A673 (cell line): ENCODE results near the gene GUCA2A.

Source experiments
- CTCF ChIP-seq: fragments of 300-800, 200-600 bp; sonication (generic); conservative IDR thresholded peaks from 2 replicates; pipeline ENCODE4 v1.5.1; 2017; ENCODE audit warnings: low read depth, mild to moderate bottlenecking, antibody characterized with exemption, low read length, moderate library complexity, mixed read lengths
- EZH2 ChIP-seq: fragments of 200-600 bp; sonication (generic); IDR thresholded peaks from 2 replicates; pipeline ENCODE4 v1.6.1; 2017; ENCODE audit warnings: borderline replicate concordance, low read depth, mild to moderate bottlenecking, mixed read lengths, antibody characterized with exemption, low read length; ENCODE audit not compliant: poor library complexity, severe bottlenecking

DNA sequence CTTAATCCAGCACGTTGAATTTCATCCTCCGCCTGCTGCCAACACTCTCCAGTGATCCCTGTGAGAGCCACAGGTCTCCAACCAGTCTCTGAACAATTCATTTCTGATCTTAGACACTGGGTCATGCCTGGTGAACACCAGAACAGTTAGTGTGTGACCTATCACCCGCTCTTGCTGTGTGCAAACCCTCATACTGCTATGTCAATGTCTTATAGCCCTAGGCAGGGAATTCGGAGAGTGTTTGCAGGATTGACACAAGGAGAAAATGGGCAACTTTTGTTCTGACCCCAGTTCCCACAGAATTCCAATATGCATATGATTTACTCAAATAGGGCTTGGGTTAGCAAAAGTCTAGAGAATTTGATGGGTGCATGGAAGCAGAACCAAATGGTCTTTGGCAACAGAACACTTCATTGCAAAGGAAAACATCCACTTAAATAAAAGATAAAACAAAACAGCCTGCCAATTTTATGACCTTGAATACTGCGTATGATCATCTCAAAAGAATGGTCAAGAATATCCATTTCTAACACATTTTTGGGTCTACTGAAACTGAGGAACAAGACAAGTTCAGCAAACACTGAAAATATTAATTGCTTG lies 34.4 kb downstream of the GUCA2A start:
- TF ChIP-seq CTCF (no peak), EZH2 (no peak)
